GM19023 (cell line): ENCODE measurements around the gene FAM241A.
"Not testable (repeated sequence)": the region's sequence is repeated elsewhere in the genome, so short reads cannot be mapped to it uniquely, and the experiment has no call there.

Experiments used
- ATAC-seq: cut with Tn5 transposase; IDR thresholded peaks from one replicate; pipeline ENCODE4 v1.9.1; 2021; ENCODE audit warnings: mild to moderate bottlenecking, moderate library complexity; ENCODE audit not compliant: unreplicated experiment

FAM241A gene

GRCh38 chr4:112136551-112136950 is 8.7 kb upstream of the FAM241A start:
- no peak for ATAC-seq

DNA sequence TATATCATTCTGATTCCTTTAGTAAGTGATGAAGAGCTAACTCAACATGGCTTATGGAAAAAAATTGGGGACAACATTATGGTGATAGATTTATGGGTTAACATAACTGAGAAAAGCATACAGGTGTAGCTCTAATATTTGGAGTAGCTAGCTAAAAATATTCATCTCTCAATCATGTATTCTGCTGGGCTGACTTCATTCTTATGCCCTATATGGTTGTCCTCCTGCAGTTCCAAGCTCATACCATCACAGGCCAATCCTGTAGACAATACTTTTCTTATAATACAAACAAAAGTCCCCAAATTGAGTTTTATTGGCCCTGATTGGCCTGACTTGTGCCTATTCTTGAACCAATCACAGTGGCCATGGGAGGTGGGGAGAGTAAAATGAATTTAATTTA is 6.7 kb upstream of the FAM241A start:
- ATAC-seq: no peak

GRCh38 chr4:112140536-112140935 is 4.7 kb upstream of the FAM241A start:
- ATAC-seq: no peak

GRCh38 chr4:112141366-112142138 is 3.7 kb upstream of the FAM241A start:
- ATAC-seq: no peak

DNA sequence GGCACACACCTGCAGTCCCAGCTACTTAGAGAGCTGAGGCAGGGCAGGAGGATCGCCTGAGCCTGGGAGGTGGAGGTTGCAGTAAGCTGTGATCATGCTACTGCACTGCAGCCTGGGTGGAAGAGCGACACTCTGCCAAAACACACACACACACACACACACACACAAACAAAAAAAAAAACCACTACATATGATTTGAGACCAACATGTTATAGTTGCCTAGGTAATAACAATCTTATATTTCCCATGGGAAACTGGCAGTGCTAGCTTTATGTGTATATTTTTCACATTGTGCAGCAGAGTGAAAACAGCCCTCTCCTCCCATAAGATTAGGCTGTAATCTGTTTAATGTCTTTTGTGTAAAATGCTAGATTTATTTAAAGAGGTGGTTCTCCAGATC is 3.1 kb upstream of the FAM241A start:
- no peak for ATAC-seq

GRCh38 chr4:112143781-112144180 is 1.5 kb upstream of the FAM241A start:
- ATAC-seq: no peak

- ATAC-seq: no peak
Observed at GRCh38 chr4:112144546-112145325, 518 bp upstream of the FAM241A start.

GRCh38 chr4:112145790-112146501 is 692 bp downstream of the FAM241A start:
- peak; percentile 68 for ATAC-seq

DNA sequence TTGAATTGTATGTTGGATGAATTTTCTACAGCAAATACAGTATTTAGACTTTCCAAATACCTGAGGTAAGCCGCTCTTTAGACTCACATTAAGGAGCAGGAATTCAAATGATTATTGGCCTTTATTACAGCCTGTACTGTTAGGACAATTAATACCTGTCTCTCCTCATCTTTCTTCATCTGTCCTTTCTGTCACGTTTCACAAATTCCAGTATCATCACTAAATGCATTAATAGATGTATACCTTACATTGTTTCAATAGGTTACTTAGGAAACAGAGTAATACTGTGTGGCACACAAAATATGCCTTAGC is 1.2 kb downstream of the FAM241A start:
- ATAC-seq: no peak

DNA sequence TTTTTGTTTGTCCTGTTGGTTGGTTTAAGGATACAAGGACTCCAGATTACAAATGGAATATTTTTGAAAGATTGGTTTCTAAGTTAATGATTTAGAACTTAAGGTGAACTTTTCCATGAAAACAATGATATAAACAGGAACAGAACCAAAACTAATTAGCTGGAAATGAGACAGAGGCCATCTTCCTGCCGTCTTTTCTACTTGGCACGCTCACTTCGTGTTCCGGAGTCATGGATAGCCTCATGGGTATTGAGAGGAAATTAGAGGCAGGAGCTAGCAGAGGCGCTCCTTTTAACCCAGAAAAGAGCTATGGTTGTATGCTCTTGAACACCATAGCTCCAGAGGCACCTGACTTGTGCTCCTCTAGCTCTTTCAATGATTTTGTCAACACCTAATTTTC is 2.4 kb downstream of the FAM241A start:
- ATAC-seq: no peak

GRCh38 chr4:112150920-112151319 is 5.7 kb downstream of the FAM241A start:
- ATAC-seq: no peak

- no peak for ATAC-seq
Observed at GRCh38 chr4:112152521-112152920, 7.3 kb downstream of the FAM241A start.

DNA sequence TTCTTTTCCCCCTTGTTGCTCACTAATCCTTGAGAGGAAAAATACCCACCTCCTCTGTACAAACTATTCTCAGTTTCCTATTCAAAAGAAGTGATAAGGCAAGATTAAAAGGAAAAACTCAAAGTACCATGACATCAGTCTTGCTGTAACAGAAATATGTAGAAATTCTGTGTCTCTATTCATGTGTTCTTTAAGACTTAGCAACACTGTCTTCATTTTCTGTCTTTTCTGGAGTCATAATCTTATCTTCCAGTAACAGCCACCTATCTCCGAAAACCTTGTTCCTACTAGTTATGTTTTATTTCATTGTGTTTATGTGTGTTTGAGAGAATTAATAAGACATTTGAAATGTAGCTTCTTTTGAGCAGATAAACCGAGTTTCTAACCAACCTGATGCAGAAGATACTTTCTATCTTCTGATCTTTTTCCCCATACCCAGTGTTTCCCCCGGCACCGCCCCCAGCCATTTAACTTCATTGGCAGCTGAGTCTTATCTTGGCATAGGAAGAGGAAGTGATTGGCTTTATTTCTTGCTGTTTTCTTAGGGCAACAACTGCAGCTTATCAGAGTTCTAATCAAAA is 8.0 kb downstream of the FAM241A start:
- no peak for ATAC-seq

GRCh38 chr4:112156112-112156511 is 10.9 kb downstream of the FAM241A start:
- ATAC-seq: no peak

GRCh38 chr4:112156553-112156952 is 11.3 kb downstream of the FAM241A start:
- ATAC-seq: no peak

GRCh38 chr4:112163706-112164105 is 18.5 kb downstream of the FAM241A start:
- not testable (repeated sequence) for ATAC-seq

DNA sequence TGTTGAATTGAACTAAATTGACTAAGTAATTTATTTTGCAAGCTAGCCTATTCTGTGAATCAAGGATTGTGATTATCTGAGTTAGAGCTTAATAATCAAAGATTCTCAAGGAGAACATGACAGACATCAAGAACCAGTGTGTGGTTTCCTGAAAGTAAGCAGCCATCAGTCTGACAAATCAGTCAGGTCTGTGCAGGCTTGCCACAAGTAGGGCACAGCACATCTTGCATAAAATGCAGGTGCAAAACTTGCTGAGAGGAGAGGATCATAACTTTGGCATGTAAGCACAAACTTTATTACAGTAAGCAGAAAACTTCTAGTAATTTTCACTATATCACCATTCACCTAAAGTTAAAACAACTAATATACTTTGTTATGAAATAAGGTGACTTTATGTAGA is 22.5 kb downstream of the FAM241A start:
- ATAC-seq: no peak

GRCh38 chr4:112168719-112169500 is 23.7 kb downstream of the FAM241A start:
- no peak for ATAC-seq

GRCh38 chr4:112170451-112170993 is 25.3 kb downstream of the FAM241A start:
- ATAC-seq: no peak

GRCh38 chr4:112171051-112171763 is 26.0 kb downstream of the FAM241A start:
- not testable (repeated sequence) for ATAC-seq
